Measurements from ENCODE around the gene TK2. TPM values are rescaled to one million over a fixed set of nuclear protein-coding genes. Genes with fewer than 3 reads are reported as not detected.

Gene TK2
- total and polyA plus RNA-seq, 10 donors, result 8.3 to 56.6 (median 31.8) TPM

GRCh38 chr16:66494916-66495315, 55.0 kb downstream of the TK2 start:
- TF ChIP-seq POLR2A (IDR thresholded peaks at IDR 0.05) (no peak), CTCF (IDR thresholded peaks at IDR 0.05 in 8 of 11, conservative IDR thresholded peaks at IDR 0.05 in 3 of 11) (no peak), POLR2AphosphoS5 (IDR thresholded peaks at IDR 0.05) (no peak)
- no peak for DNase-seq
- H3K4me1 ChIP-seq, result peaks cover 0 to 11% (median 9%) of the 10 kb centered on the region in 6 donors
- no peaks in the 10 kb centered on the region for H3K9me3 ChIP-seq
- no peaks in the 10 kb centered on the region for H3K36me3 ChIP-seq
- H3K27me3 ChIP-seq (replicated peaks in 1 of 7), result no peaks in the 10 kb centered on the region
- H3K27ac ChIP-seq, result no peak overlapping the region
- H3K4me3 ChIP-seq, result no peak overlapping the region
- 87 to 98% (median 94%) methylated on average over 2 of the region's 2 CpGs for WGBS, 5 donors
- intact Hi-C loops (cut with DNase I; ENCODE audit: low total_unique reads), result no loop called here

- 74 to 94% (median 87%) methylated on average over 4 to 14 of the region's 14 CpGs for WGBS, 5 donors
- intact Hi-C loops (cut with DNase I; ENCODE audit: low total_unique reads), result no loop called here
- no peak for DNase-seq
Observed at GRCh38 chr16:66493490-66494401, 56.2 kb downstream of the TK2 start.

GRCh38 chr16:66491716-66492064, 58.2 kb downstream of the TK2 start:
- Histone ChIP-seq H3K27me3 (replicated peaks in 1 of 7) (no peaks in the 10 kb centered on the region), H3K4me3 (no peak overlapping the region), H3K9me3 (no peaks in the 10 kb centered on the region), H3K36me3 (no peaks in the 10 kb centered on the region), H3K27ac (no peak overlapping the region), H3K4me1 (peaks cover 0 to 26% (median 14%) of the 10 kb centered on the region in 6 donors)
- WGBS, 5 donors, result 90 to 96% (median 93%) methylated on average over 7 of the region's 7 CpGs
- DNase-seq, result no peak
- TF ChIP-seq CTCF (IDR thresholded peaks at IDR 0.05 in 8 of 11, conservative IDR thresholded peaks at IDR 0.05 in 3 of 11), result no peak
- no peak for TF ChIP-seq POLR2AphosphoS5 (IDR thresholded peaks at IDR 0.05)
- no peak for TF ChIP-seq POLR2A (IDR thresholded peaks at IDR 0.05)
- intact Hi-C loops (cut with DNase I; ENCODE audit: low total_unique reads), result no loop called here

More at GRCh38 chr16:66493490-66494401, 56.2 kb downstream of the TK2 start:
- TF ChIP-seq CTCF (IDR thresholded peaks at IDR 0.05 in 8 of 11, conservative IDR thresholded peaks at IDR 0.05 in 3 of 11) (no peak), POLR2A (IDR thresholded peaks at IDR 0.05) (no peak), POLR2AphosphoS5 (IDR thresholded peaks at IDR 0.05) (no peak)
- peaks cover 0 to 11% (median 9%) of the 10 kb centered on the region in 6 donors for H3K4me1 ChIP-seq
- no peaks in the 10 kb centered on the region for H3K9me3 ChIP-seq
- H3K27ac ChIP-seq, result no peak overlapping the region
- no peaks in the 10 kb centered on the region for H3K36me3 ChIP-seq
- H3K27me3 ChIP-seq (replicated peaks in 1 of 7), result no peaks in the 10 kb centered on the region
- no peak overlapping the region for H3K4me3 ChIP-seq
